Stimulated activated CD8-positive, alpha-beta memory T cell treated with anti-CD3 and anti-CD28 coated beads, Interleukin-7, amount 100 ng/mL, for 24 hours (primary cell): ENCODE data around the gene ERCC6.

Experiments
- DNase-seq: peaks from one replicate; pipeline ENCODE4 v3.0.0-alpha.2; 2020; ENCODE audit warnings: low read depth

Gene ERCC6

DNA sequence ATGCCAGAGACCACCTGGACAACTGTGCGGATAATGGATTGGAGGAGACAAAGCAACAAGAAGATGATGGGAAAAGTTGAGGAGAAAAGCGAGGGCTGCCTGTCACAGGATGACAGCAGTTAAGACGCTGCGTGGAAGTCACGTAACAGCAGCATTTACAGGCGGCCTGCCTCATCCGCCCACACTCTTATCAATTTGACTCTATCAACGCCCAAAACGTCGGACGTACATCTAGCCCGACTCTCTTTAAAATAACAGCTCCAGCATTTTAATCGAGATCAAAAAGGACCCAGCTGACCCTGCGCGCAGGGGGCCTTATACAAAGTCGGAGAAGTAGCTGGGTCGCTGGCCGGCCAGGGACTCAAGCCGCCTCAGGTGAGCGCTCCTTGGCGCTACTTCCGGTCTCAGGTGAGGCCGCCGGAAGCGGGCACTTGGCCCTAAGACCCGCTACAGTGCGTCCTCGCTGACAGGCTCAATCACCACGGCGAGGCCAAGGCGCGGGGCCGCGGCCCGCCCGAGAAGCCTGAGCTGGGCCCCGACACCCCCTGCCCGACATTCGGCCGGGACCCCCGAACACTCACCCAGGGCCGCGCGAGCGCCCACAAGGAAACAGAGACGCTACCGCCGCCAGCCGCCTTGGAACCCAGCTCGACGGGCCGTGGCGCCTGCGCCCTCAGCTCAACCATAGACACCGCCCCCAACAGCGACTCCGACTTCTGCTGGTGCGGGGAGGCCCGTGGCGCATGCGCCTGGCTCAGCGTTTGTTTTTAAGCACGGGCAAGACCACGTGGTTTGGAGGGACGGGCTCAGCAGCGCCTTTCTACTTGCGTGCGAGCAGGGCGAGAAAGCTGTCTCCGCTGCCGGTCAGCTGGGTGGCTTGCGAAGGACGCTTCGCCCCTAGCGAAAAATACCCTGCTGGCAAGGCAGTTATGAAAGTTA, at the start of gene ERCC6:
ERCC6 (minus strand) TSS at position 741 of the 939 bp plus-strand sequence.
- peak; percentile 94 for DNase-seq

DNA sequence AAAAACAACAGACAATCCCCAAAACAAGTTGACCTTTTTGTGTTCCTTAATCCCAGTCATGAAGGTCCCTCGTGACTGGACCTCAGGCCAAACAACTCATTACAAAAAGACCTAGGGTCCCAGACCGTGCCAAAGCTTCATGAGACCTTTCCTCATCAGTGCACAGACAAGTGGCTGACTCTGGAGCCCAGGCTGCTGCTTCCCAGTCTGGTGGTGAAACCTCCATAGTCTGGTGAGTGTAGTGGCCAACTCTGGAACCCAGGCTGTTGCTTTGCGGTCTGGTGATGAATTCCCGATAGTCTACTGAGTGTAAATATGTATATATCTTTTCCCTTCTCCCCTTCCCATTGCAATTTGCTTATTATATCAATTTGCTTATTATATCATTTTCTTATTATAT, 49.1 kb upstream of the ERCC6 start:
- no peak for DNase-seq

DNA sequence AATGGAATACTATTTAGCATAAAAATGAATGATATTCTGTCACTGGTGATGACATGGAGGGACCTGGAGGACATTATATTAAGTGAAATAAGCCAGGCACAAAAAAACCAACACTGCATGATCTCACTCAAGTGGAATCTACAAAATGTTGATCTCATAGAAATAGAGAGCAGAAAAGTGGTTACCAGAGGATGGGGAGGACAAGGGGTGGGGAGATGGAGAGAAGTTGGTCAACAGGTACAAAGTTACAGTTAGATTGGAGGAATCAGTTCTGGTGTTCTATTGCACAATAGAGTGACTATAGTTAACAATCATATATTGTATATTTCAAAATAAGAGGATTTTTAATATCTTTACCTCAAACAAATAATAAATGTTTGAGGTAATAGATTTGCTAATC, 46.5 kb upstream of the ERCC6 start:
- DNase-seq: no peak

DNA sequence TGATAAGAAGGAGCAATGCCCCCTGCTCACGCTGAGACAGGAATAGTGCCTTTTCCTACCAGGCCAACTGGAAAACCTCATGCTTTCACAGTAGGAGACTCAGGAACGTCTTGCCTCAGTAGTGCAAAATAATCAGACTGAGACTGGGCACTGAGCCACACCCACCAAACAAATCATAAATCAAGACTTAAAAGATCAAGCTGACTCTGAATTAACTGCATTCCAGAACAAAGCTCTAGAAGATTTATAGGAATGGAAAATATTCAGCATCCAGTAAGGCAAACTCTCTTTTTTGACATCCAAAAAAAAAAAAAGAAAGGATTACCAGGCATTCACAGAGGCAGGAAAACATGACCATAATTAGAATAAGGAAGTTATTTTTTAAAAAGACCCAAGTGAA, 40.7 kb upstream of the ERCC6 start:
- no peak for DNase-seq

DNA sequence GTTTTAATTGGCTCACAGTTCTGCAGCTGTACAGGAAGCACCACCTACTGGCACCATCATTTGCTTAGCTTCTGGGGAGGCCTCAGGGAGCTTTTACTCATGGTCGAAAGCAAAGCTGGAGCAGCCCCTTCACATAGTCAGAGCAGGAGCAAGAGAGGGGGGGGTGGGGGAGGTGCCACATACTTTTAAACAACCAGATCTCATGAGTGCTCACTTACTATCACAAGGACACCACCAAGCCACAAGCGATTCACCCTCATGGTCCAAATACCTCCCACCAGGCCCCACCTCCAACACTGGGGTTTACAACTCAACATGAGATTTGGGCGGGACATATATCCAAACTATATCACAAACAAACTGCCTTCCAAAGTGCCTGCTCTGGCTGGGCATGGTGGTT, 39.5 kb upstream of the ERCC6 start:
- no peak for DNase-seq

DNA sequence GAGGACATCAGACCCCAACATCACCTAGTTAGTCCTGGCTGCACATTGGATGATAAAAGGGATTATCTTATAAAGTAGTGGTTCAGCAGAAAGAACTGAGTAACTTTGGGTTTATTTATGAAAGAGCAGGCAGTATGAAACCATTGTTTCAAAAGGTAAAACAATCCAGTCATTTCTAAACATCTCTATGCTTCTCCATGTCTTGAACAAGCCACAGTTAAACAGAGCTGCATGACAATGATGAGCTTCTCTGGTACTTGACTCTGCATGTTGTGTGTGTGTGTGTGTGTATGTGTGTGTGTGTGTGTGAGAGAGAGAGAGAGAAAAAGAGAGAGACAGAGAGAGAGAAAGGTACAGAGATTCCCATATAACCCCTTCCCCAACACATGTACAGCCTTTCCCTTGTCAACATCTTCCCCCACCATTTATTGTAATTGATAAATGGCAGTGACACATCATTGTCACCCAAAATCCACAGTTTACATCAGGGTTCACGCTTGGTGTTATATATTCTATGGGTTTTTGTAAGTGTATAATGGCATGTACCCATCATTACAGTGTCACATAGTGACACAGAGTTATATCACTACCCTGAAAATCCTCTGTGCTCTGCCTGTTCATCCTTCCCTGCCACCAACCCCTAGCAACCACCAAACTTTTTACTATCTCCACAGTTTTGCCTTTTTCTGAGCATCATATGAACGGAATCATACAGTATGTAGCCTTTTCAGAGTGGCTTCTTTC, 38.4 kb upstream of the ERCC6 start:
- no peak for DNase-seq

DNA sequence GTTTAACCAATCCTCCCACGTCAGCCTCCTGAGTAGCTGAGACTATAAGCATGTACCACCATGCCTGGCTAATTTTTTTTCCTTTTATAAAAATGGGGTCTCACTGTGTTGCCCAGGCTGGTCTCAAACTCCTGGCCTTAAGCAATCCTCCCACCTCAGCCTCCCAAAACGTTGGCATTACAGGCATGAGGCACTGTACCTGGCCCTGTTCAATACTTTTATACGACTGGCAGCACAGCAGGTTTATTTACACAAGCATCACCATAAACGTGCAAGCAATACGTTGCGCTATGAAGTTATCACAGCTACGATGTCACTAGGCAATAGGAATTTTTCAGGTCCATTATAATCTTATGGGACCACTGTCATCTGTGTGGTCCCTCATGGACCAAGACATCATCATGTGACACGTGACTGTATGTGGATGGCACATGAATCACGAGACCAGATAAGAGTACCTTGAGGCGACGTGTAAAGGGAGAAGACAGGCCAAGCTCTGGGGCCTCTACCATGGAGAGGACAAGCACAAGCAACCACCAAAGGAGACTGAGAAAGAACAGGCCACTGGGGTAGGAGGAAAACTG, 36.7 kb upstream of the ERCC6 start:
- DNase-seq: no peak

DNA sequence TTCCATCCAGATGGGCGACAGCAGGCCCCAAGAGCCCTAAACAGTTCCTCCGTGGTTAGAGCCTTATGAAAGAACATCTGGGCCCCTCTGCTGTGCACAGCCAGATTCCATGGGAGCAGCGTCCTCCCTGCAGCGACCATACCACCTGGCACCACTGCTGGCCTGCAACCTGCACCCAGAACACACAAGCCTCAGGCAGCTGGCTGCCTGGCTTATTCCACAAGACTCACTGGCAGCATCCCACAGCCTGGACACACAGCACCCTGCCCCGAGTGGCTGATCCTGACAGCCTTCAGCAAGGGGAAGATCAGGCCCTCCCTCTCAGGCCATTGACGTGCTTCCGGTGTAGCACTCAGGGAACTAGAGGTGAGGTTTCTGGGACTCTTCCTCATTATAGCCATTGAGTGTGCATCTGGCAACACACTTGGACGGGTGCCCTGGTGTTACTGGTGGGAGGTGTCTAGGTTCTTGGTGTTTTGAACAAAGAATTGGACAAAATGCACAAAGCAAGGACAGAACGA, 33.7 kb upstream of the ERCC6 start:
- DNase-seq: no peak

DNA sequence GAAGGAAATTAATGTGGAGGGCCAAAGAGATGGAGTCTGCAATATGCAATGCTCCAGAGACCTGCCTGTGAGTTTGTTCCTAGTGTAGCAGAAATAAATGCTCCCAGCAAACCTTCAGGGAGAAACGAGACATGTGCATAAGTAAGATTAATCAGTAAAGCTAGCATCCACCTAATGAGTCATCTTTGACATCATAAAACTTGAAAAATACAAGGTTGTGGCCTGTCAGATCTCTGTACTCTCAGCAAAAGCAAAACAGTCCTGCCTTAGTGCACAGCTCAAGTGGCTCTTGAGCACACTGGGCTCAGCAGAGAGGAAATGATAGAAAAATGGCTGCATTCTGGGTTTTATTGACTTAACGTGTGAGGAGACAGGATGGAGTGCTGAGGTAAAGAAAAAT, 32.5 kb upstream of the ERCC6 start:
- no peak for DNase-seq

DNA sequence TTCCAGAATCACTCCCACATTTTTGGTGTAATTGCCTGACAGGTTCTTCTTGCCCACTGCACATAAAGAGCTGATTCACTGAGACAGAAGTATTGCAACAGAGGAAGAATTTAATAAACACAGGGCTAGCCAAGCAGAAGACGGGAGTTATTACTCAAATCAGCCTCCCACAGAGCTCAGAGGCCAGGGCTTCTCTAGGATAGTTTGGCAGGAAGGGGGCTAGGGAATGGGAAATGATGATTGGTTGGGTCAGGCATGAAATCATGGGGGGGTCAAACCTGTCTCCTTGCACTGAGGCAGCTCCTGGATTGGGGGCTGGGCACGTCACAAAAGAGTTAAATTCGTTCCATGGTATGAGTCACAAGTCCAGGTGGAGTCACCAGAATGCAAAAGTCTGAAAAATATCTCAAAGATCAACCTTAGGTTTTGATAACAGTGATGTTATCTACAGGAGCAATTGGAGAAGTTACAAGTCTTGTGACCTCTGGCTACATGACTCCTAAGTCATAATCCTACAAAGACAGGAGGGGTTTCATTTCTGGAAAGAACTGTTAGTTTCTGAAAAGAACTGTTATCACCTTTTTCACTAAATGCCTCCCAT, 30.2 kb upstream of the ERCC6 start:
- no peak for DNase-seq

DNA sequence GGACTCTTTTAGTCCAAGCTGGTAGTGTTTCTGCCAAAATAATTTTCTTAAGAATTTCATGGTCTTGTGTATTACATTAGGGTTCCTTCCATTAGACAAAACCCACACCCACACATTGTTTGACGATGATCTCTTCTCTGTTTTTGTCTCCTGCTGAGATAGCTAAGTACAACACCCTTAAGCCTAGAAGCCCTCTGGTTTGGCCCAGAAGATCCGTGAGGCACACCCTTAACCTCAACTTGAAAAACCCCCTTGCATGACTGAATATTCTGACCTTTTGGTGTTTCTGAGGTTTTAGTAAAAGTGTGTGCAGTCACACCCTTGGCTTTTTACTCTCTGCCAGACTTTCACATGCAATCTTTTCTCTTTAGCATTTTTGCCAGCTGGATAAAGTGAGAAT, 29.3 kb upstream of the ERCC6 start:
- DNase-seq: no peak

DNA sequence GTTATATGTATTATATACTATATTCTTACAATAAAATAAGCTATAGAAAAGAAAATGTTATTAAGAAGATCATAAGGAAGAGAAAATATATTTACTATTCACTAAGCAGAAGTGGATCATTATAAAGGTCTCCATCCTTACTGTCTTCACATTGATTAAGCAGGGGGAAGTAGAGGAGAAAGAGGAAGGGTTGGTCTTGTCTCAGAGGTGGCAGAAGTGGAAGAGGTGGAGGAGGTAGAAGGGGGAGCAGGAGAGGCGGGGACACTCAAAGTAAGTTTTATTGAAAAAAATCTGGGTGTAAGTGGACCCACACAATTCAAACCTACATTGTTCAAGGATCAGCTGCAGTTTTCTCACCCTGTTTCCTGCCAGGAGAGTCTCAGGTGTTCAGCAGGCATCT, 28.9 kb upstream of the ERCC6 start:
- DNase-seq: no peak

DNA sequence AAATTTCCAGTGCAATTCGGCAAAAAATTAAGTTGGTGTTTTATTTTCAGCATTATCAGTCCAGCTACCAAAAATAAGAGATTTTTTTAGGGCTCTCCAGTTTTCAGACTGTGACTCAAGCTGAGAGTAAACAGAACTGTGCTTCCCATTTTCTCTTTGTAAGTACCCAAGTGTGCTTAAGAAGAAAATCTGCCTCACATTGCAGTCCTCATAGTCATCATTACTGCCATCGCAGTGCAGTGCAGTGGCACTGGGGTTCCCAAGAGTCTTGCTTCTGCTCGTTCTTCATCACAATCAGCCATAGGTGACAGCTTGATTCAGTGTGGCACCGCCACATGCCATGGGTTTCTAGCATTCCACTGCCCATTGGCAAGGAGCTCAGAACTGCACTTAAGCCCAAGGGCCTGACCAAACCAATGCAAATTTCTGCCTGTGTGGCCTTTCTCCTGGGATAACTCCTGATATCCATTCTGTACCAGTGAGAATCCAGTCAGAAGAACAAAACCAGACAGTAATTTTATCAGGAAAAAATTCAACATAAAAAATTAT, 25.6 kb upstream of the ERCC6 start:
- DNase-seq: no peak

DNA sequence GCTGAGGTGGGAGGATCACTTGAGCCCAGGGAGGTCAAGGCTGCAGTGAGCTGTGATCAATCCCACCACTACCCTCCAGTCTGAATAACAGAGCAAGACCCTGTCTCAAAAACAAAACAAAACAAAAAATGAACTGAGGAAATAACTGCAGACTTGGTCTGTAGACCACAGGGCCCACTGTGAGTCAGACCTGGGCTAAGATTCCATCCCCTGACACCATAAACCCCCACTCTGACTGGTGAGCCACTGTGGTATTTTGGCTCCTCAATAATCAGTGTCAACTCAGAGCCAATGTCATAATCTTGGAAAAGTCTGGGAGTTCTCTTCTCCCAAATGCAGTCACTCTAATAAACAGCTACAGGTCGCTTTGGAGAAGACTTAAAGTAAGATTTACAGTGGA, 24.0 kb upstream of the ERCC6 start:
- DNase-seq: no peak

DNA sequence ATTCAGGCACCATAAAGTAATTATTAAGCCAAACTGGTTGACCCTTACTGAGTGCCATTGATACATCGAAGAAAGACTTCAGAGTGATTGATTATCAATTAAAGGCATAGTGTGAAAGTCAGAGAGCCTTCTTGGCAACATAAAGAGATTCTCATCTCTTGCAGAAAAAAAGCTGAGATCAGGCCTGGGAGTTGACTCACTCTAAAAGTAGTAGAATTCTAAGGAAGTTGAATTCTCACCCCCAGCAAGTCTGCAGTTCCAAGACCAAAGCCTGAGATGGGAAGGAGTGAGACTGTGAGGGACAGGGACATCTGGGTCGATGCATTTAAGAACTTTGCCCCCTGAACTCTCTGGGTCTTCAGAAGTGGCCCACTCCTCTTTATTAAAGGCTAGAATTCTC, 21.6 kb upstream of the ERCC6 start:
- no peak for DNase-seq

DNA sequence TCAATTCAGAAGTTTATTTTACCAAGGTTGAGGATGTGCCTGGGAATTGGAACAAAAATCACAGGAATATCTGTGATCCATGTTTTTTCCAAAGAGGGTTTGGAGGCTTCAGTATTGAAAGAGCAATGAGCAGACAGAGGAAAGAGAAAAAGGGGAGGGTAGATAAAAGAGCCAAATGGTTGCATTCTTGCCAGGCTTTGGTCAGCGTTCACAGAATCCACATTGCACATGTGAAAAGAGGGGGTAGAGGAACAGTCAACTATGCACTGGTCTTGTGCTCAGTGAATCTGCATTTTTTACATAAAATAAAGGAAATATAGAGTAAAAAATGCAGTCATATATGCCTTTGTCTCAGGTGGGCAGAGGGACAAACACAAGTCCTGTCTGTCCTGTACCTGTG, 20.6 kb upstream of the ERCC6 start:
- DNase-seq: no peak

DNA sequence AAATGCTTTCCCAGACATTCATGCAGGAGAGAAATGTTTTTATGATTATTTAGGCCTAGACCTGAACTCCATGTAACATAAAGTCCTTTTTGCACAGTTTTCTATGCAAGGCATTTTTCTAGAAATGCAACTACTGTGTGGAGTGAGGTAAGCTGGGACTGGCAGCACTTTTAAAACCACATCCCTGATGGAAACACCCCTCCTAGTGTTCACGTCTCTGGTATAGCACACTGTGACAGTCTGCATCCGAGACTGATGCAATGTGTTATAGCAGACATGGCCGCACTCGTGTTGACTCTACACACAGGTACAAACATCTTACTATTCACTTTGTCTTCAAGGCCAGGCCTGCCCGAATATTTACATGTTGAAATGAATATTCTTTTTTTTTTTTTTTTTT, 19.3 kb upstream of the ERCC6 start:
- DNase-seq: no peak

DNA sequence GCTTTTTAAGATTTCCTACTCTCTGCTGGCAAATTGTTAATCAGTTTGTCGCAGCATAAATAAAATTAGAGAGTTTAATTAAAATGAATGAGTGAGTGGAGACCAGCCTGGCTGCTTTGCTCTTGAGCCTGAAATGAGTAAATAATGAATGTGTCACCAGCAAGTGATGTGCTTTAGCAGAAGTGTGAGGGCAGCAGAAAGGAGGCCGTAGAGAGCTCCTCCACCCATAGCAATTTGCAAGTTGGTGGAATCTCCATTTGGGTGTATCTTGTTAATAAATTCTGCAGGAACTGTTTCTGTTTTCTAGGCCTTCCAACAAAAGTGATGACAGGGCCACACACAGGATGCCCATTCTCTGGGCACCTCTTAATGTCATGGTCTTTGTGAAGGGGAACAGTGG, 18.8 kb upstream of the ERCC6 start:
- no peak for DNase-seq

DNA sequence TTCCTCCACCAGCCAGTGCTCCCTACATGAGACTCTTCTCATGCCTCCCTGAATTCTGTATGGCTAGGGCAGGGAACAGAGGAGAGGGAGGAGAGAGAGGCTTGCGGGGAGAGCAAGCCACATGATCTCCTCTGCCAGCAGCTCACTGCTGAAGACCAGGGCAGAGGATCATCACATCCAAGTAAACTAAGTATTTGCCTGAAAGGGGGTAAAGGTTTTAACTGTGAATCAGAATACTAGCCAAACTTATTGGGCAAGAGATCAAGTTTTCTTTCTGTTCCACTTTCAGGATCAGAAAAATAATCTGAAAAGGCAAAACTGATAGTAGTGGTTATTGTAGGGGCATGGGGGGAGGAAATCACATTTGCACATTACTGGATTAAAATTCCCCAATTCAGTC, 17.8 kb upstream of the ERCC6 start:
- DNase-seq: no peak

DNA sequence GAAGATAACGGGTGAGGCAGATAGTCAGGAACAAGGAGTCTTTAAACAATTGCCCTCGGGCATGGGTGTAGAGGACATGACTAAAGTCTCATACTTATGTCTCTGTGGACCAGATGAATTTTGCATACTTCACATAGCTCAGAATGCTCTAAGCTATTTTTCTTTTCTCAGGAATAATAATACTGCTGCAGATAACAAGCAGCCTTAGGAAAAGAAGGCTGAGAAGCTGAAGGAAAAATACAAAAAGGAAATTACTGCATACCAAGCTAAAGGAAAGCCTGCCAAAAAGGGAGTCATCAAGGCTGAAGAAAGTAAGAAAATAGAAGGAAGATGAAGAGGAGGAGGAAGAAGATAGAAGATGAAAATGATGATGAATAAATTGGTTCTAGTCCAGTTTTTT, 13.4 kb upstream of the ERCC6 start:
- DNase-seq: no peak

DNA sequence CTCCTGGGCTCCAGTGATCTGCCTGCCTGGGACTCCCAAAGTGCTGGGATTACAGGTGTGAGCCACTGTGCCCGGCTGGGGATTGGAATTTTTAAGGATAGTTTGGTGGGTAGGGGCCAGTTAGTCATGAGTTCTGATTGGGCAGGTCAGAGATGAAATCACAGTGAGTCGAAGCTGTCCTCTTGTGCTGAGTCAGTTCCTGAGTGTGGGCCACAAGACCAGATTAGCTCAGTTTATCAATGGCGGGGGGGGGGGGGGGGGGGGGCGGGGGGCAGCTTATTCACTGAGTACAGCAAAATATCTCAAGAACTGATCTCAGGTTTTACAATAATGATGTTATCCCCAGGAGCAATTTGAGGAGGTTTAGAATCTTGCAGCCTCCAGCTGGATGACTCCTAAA, 11.6 kb upstream of the ERCC6 start:
- no peak for DNase-seq
